NCI-H460 (cell line): ENCODE data around the gene RTKN2. TPM values are rescaled to one million over a fixed set of nuclear protein-coding genes. Genes with fewer than 3 reads are reported as not detected.

Experiments used
- DNase-seq: peaks from one replicate; pipeline ENCODE4 v3.0.0-alpha.2; 2016; ENCODE audit warnings: low read depth; ENCODE audit errors: extremely low read depth
- total RNA-seq: library from RNA; depleted of rRNA; stranded (reverse); fragments of >200 nt; shearing (Covaris generic); gene quantifications from 2 replicates; pipeline ENCODE4 v1.2.3, GENCODE V29; 2014

The RTKN2 gene
- total RNA-seq, 1 experiment from 2014 or later, result 4.0 TPM

- DNase-seq, result no peak
Observed at GRCh38 chr10:62182171-62182570, 86.5 kb downstream of the RTKN2 start.

GRCh38 chr10:62180677-62181076 is 88.0 kb downstream of the RTKN2 start:
- DNase-seq, result no peak

DNA sequence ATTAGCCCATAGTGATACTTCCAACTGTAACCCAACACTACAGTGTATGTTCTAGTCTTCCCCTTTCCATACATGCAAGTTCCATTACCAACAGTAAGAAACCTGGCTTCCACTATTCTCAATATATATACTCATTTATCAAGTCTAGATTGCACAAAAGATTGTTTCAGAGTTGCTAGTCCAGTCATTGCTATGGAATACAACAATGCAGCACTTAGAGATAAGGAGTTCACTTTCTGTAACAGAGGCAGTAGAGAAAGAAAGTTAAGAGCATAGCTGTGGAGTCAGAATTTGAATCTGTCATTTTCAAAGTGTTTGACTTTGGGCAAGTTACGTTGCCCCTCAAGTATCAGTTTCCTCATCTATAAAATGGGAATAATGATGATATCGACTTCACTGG is 90.1 kb downstream of the RTKN2 start:
- no peak for DNase-seq

DNA sequence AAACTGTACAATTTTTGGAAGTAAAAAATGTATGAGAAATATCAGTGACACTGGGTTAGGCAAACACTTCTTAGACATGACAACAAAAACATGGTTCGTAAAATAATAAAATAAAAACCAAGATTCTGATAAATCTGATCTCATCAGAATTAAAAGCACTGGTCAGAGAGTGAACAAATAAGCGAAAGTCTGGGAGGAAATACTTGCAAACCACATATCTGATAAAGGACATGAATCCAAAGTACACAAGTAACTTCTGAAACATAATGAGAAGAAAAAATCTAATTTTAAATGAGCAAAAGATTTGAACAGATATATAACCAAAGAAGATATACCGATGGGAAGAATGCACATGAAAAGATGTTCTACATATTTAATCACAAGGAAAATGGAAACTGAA is 91.5 kb downstream of the RTKN2 start:
- no peak for DNase-seq

DNA sequence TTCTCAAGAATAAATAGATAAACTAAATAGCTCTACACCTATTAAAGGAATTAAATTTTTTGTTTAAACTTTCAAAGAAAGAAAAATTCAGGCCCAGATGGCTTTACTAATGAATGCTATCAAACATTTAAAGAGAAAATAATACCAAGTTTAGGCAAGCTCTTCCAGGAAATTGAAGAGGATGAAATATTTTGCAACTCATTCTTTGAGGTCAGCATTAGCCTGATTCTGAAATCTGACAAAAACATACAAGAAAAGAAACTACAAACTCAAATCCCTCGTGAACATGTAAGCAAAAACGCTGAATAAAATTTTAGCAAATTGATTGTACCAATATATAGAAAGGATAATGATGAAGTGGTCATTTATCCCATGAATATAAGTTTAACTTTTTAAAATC is 93.4 kb downstream of the RTKN2 start:
- no peak for DNase-seq

DNA sequence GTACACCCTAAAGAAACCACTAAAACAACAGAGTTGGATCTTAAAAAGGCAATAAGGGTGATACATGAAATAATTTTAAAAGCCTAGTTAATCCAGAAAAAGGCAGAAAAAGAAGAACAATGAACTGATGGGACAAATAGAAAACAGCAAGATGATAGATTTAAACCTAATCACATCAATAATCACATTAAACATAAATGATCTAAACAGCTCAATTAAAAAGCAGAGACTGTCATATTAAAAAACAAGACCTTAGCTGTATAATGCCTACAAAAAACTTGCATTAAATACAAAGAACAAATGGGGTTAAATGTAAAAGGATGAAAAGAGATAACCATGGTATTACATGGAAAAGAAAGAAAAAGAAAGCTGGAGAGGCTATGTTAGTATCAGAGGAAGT is 96.2 kb downstream of the RTKN2 start:
- DNase-seq, result no peak

- DNase-seq, result no peak
Observed at GRCh38 chr10:62171791-62172190, 96.9 kb downstream of the RTKN2 start.

DNA sequence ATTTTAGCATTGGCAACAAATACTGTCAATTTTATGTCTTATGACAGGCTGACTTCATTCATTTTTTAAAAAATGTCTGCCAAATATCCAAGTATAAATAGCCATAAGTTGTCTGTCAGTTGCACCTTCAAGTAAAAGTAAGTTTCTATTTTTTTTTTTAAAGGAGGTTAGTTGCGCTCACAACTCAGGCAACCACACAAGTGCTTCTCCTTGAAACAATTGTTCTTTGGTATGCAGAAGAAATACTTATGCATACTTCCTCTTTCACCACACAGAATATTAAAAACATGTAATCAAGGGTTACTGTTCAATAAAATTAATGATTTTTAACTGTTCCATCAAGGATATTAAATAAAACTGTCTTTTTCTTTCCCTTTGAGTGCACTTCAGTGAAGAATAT is 97.9 kb downstream of the RTKN2 start:
- no peak for DNase-seq

DNA sequence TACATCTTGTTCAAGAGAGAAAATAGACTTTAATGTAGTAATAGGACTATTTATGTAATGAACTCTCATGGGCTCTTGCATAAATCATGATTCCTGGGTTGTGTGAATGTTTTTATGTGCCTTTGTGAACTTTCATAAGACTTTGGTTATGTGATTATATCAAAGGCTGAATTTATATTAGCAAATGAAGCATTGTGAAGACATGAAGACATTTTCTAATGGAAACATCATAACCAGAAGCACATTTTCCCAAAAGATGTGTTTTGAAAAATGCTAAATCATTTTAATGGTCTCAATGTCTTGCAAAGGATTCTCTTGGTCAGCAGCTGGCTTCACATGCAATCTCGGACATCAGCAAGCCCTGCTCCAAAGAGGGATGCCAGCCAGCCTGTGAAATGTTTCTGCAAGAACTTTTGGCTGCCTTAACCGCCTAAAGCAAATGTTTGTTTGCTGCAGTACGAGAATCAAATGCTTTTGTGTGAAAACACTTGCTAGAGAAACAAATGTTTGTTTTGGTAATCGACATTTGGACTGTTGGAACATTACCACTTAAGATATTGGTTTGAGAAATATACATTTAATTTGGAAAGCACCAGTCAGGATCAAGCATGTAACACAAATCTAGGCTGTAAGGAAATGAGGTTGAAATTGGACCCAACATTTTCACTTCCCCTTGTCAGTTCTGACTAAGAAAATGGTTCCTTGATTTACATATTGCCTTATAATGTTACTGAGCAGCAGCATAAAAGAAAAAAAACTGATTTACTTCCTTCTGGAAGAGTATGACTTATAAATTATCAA is 102.1 kb downstream of the RTKN2 start:
- DNase-seq, result no peak

DNA sequence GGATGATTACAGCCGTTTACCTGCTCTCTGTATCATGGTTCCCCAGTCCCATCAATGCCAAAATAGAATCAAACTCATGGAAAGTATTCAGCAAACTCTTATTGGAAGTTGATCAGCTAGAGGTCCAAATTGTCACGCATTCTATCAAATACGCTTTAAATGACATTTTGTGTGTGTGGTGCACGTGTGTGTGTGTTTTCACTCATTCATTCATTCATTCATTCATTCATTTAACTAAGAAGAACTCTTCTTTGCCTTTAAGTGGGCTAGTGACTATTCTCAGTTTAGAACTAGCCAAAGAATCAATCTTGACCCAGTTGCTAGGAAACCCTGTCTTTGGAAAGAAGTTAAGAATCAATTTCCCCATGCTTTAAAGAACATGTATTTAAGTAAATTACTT is 102.8 kb downstream of the RTKN2 start:
- DNase-seq, result no peak

GRCh38 chr10:62163024-62163423 is 105.6 kb downstream of the RTKN2 start:
- no peak for DNase-seq

DNA sequence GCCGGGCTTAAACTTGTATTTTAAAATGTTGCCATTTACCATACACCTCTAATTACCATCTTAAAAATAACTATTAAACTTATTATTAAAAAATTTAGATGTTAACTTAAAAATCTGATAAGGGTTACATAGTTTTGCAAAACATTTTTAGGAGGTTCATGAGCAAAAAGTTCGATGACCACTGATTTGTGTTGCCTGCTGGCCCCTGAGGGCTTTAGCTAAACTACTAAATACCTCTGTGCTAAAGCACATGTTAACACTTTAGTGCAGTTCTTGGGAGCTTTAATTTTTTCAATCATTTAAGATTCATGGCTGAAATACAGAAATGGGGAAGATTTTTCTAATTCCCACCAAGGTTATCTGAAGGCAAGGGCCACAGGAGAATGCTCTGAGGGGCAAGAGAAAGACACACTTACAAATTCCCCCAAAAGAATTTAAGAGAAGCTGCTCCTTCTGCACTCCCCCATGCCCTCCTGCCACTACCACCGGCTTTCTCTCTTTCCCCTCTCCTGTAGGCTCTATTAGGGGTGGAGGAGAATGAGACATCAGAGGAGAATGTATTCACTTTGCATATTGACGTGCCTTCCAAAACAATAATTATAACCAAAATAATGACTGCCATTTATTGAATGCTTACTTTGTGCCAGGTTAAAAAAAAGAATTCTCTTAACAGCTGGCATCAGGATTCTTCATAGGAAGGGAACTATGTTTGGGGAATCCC is 106.2 kb downstream of the RTKN2 start:
- no peak for DNase-seq

DNA sequence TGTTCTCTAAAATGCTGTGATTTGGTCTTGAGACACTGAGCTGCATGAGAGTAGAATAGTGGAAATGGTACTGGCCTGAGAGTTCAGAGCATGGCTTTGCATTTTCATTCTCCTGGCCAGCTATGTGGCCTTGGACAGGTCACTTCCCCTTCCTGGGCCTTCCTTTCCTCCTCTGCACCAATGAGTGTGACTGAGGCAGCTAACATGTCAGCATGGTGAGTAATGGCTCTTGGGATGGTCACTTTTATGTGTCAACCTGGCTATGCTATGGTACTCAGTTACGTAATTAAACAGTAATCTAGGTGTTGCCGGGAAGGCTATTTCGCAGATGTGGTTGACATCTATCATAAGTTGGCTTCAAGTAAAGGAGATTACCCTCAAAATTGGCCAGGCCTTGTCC is 109.3 kb downstream of the RTKN2 start:
- DNase-seq, result no peak

DNA sequence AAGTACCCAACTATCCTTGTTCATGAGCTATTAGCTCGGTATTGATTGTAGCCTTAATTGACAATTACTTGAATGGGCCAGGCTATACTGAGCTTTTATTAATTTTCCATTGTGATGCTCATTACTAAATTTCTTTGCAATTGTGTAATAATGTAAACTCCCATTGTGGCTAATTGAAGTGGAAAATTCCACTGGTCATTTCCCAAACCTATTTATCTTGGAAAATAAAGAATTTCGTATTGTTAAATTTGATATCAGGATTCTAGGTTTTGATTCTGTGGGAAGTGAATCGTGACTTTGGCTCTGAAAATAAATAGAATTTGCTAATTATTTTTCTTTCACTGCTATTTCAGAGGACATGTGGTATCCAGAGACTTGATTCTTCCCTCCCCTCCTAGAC is 111.0 kb downstream of the RTKN2 start:
- no peak for DNase-seq

- no peak for DNase-seq
Observed at GRCh38 chr10:62155054-62155680, 113.5 kb downstream of the RTKN2 start.

DNA sequence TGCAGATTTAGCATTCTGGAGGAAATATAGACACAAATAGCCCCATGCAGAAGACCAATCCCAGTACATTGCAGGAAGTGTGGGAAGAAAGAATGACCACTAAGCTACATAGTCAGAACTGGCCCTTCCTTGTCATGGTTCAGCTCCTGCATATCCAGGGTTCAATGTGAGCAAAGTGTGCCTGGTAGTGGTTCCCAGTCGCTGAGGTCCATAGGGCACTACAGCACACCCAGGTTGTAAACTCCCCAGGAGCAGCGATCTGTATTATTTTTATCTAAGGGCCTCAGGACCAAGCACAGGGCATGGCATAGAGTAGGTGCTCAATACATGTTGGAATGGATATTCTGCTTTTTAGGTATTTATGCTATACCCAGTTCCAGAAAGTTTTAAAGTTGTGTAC is 114.4 kb downstream of the RTKN2 start:
- no peak for DNase-seq

GRCh38 chr10:62153191-62153590 is 115.5 kb downstream of the RTKN2 start:
- no peak for DNase-seq

DNA sequence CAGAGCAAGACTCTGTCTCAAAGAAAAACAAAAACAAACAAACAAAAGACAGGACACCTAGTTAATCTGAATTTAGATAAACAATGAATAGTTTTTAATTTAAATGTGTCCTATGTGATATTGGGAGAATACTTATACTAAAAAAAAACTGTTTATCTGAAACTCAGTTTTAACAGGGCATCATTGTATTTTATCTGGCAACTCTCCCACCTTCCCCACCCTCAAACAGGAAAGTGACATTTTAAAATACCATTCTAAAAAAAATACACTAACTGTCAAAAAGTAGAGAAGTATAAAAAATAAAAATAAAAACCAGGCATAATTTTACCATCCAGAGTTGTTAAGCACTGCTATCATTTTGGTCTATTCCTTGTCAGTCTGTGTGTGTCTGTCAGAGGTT is 119.0 kb downstream of the RTKN2 start:
- no peak for DNase-seq

- no peak for DNase-seq
Observed at GRCh38 chr10:62148155-62148554, 120.5 kb downstream of the RTKN2 start.

- no peak for DNase-seq
Observed at GRCh38 chr10:62147425-62147824, 121.2 kb downstream of the RTKN2 start.

DNA sequence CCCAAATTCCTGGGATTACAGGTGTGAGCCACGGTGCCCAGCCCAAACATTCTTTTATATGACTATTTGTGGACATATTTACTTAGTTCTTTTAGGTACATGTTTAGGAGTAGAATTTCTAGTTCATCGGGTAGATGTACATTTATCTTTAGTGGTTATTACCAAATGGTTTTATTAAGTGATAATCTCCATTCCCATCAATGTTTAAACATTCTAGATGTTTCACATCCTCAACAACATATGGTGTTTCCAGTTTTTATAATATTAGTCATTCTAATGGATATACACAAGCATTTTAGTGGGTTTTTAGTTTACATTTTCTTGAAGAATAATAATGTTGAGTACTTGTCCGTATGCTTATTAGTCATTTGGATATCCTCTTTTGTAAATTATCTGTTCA is 131.7 kb downstream of the RTKN2 start:
- DNase-seq, result no peak

GRCh38 chr10:62133618-62134017 is 135.0 kb downstream of the RTKN2 start:
- DNase-seq, result no peak
